Amniotic stem cell (primary cell): Measurements from ENCODE around the gene MFSD6.
"Not testable (repeated sequence)": the region's sequence is repeated elsewhere in the genome, so short reads cannot be mapped to it uniquely, and the experiment has no call there.

Experiments
- DNase-seq: peaks from one replicate; lab custom pipeline; 2025; lab: John Stamatoyannopoulos, UW

The MFSD6 gene

DNA sequence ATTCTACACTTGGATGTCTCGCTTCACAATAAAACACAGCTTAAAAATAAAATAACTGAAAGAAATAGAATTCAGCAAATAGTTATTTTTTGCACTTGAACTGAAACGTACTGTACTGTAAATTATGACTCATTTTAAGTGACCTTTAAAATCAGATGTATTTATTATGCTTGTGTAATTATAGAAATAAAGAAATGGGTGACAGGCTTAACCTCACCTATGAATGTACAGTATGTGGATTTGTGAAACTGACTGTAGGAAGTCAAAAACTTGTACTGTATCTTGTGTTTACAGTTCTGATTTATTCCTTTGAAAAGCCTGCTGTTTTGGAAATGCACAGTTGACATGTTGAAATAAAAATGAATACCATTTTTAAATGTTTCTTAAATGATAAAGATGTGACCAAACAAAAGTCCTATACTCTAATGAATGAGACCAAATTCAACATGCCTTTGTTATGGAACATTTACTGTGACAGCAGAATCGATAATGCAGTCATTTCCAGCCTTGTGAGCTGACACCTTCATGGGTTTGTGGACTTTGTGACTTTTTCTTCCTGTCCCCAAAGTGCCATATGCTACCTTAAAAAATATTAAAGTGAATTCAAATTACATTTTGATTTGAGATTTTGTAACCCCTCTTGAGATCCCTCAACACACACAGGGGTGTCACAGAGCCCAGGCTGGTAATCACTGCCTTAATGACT lies 93.7 kb downstream of the MFSD6 start:
- no peak for DNase-seq

DNA sequence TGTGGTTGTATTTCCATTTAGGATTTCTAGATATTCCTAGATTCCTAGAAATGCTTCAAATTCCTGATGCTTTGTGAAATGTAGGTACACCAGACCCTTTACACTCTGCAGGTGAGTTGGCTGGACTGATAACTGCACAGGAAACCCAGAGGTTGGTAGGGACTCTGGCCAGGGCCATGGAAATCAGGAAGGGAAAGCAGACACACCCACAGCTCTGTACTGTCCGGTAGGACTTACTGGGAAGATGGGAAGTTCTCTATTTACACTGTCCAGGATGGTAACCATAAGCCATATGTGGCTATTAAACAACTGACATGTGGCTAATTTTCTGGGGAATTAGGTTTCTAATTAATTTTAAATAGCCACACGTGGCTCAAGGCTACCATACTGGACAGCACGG lies 94.9 kb downstream of the MFSD6 start:
- DNase-seq = no peak

DNA sequence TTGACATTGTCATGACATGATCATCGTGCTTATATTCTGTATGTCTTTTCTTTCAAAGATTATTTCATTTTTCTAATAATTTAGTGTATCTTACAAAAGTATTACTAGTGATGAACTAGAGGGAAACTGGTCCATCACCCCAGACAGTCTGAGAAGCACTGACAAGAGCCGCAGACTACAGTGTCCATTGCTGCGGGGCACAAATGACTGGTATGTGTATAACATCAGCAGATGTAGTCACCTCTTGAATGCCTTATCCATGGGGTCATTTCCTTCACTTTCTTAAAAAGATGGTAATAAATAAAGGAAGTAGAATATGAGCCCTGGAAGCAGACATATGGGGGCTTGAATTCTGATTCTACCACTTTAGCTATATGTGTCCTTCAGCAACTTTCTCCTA lies 96.8 kb downstream of the MFSD6 start:
- no peak for DNase-seq

DNA sequence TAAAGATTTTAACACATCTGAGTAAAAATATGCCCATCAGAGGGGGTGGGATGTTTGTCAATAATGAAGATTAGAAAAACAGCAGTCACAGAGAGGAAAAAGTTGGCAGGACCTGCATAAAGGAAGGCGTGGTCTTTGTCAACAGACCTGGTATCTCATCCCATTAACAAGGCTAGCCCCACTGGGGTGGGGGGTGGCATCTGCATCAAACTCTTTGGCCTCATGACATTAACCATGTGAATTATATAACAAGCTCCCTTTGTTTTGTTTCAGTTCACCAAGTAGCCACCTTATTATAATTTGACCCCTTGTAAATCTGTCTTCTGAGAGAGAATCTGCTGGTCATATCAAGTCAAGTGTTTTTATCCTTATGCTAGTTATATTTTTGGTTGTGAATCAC lies 97.5 kb downstream of the MFSD6 start:
- DNase-seq = no peak

DNA sequence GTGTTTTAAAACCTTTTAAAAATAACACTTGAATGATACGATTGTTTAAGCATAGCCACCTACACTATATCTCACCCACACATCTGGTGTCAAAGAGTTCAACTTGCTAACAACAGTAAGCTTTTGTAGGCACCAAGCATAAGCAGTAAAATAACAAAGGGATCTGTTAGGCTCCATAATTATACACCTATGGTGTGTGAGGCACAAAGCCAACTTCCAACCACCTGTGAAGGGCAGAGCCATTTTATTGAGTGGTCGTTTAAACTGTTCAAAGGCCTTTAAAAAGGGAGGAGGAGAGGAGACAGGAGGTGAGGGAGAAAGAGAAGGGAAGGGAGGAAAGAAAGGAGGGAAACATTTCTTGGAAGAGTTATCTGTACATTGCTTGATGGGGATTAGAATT lies 98.5 kb downstream of the MFSD6 start:
- DNase-seq = no peak

DNA sequence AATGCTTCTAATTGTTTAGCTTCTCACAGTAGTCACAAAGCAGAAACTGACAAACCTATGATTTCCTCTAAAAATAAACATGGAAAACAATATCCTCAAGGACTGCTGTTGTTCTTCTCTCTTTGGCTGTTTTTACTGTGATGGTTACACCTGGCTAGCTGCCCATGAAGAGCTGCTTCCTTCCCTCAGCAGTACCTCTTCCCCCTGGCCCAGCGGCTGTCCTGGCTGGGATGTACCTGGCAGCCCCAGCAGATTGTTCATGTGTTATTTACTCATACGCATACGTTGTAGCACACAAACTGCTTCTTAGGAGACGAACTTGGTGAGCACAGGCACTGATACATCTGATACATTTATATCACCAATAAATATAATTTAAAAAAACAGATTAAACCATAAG lies 99.0 kb downstream of the MFSD6 start:
- DNase-seq = no peak

DNA sequence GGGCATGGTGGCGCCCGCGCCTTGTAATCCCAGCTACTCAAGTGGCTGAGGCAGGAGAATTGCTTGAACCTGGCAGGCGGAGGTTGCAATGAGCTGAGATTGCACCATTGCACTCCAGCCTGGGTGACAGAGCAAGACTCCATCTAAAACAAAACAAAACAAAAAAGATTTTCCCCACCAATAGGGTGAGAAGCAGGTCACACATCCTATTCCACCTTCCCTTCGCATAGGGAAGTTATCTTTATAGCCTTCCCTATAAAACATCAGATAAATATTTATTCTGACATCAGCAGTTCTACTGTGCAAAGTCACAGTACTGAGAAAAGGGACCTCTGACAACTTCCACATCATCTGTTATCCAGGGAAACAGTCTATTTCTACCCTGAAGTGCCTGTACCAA lies 101.7 kb downstream of the MFSD6 start:
- not testable (repeated sequence) for DNase-seq

DNA sequence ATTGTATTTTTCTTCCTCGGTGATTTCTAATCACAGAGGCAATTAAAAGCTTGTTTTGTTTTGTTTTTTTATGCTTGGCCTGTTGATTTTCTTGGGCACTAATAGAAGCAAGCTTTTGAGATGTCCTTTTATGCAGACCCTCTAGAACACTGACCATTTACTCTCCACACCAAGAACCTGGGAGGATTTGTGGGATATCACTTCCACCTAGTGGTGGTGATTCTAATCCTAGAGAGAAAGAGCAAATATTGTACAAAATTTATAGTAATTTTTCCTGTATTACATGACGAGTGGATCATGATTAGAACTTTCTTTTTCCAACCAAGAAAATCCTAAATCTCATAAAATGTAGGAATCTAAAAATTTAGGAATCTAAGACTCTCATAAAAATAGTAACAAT lies 102.9 kb downstream of the MFSD6 start:
- DNase-seq = no peak

DNA sequence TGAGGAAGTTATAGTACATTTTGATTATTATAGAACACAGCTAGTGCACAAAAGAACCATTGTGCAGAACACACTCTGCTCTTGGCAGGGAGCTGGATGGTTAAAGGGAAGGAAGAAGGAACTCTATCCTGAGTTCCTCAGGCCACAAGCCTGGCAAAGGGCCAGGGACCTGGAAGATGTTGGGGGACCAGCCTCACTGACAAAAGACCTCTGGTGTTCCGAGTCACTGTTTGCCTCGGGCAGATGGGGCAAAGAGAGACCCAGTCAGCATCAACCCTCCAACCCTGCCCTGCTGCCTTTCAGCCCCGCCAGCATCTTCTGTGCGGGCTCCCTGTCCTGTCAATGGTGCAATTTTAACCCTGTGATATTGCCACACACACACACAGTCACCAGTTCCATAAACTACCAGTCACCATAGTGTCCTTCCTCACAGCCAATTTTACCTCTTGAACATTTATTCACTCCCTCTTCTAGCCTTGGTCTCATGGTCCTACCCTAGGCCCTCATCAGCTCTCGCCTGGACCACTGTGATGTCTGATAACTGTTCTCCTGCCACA lies 104.5 kb downstream of the MFSD6 start:
- no peak for DNase-seq

DNA sequence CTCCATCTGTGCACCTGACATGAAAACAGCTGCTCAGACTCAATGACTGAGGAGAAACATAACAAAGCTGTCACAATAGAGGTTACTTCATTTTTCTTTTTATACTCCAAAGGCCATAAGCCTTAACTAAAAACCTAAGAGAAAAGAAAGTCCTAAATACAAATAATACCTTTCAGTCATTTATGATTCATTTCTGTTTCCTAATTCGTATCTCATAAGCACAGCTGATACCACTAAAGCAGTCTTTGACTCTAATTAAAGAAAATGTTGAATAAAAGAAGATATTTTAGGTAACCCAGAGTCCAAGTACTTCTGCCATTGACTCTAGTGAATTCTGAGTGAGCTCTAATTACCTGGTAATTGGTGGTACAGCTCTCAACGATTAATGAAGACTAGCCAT lies 105.7 kb downstream of the MFSD6 start:
- DNase-seq = no peak

DNA sequence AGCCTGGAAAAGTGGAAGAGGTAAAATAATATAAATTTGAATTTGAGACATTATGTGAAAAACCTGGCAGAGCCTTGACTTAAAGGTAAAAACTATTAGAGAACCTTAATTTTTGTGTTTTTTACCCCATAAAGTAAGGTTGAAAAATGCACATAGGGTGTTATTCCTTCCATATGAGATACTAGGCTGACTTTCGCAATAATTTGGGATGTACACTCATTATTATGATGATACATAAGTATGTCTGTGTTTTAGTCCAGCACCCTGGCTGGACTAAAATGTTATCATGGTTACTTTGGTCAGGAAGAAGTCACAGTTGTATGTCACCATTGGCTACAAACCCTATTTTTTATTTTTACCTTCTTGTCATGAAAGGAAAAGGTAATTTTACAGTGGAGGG lies 106.5 kb downstream of the MFSD6 start:
- no peak for DNase-seq

DNA sequence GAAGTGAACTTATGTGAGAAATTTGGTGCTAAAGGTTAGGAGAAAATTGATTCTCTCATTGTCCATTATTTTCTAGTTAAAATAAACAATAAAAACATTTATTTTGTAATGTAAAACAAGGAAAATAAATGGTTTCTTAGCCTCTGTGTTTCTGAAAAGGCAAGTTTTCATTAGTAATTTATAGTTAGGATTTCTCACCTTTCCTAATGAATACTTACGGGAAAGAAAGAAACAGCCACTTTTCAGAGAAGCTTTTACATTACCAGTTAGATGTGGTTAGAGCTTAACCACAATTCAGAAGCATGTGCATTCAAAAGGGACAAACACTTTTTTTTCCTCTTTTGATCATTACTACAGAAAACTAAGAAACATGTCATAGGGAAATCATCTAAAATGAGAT lies 107.5 kb downstream of the MFSD6 start:
- DNase-seq = no peak

DNA sequence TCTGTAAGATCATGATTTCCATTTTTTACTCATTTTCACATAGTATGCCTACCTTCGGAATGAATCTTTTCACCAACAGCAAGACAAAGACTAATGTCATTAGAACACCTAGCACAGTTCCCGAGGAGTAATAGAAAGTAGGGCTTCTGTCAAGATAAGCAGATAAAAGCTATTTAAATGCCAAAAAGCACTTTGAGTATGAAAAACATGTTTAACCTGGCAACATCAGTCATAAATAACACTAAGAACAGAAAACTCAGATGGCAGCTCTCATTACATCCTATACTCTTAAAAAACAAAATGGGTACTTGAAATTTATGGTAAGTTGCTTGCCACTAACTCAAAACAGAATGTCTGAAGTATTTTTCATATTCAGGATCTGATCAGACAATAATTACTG lies 109.3 kb downstream of the MFSD6 start:
- DNase-seq = no peak

DNA sequence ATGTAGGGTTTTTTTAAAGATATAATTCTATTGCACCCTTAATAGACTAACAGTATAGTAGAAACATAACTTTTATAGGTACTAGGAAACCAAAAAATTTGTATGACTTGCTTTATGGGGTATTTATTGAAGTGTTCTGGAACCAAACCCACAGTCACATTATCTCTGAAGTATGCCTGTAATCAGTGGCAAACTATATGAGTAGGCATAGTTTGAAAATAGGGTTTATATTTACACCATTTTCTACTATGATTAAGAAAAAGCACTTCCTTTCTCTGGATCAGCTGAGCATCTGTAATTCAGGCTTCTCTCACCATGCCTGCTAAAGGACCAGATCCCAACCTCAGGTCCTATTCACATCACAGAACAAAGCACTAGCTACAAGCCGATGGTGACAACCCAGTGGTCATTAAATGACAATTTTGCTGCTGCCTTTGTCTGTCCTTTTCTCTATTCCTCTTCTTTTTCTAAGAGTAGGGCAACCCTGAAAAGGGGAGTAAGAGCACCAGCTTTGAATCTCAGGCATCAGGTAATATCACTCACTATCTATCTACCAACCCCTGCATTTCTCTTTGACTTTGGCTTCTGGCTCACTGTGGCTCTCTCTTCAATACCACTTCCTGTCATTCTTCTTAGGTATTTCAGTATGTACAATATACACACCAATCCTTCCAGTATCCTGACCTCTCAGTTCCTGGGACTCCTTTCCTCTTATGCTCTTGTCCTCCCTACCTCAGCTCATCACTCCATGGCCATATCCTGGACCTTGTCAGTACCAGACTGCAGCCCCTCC lies 112.0 kb downstream of the MFSD6 start:
- DNase-seq = no peak

DNA sequence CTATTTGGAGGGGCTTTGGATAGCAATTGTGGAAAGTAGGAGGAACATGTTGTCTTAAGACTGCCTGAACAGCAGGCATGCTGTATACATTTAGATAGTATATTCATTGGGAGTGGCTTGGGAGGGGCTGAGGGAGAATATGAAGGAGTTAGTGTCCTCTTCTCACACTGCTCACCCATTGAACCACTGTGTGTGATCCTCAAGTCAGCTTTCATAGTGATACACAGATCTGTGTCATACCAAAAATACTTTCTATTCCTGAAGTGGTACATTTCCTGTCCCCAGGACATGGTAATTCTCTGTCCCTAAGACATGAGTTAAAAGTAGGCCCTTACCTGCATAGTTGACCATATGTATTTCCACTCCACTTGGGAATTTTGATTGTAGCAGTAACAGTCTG lies 116.8 kb downstream of the MFSD6 start:
- no peak for DNase-seq

DNA sequence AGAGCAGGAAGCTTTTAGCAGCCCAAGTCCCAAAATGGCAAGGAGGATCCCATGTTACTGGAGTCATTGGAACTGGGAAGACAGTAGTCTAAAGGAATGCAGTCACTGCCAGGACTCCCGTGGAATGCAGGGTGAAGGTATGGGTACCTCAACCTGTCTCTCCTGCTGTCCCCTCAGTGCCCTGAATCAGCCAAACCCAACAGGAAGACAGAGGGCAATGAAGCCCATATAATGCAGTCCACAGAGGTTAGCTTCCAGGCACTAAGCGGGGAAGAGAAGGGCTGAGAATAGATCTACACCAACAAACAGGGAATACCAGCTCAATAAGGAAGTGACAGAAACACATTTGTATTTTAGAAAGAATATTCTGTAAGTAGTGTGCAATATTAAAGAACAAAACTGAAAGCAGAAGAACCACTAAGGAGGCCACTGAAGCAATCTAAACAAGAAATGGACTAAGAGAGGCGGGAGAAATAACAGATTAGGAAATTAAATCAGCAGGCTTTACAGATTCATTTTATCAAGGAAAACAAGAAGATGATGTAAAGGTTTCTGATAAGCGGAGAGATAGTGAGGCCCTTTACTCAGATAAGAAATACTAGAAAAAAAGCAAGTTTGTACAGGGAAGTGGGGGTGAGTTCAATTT lies 118.1 kb downstream of the MFSD6 start:
- DNase-seq = no peak

DNA sequence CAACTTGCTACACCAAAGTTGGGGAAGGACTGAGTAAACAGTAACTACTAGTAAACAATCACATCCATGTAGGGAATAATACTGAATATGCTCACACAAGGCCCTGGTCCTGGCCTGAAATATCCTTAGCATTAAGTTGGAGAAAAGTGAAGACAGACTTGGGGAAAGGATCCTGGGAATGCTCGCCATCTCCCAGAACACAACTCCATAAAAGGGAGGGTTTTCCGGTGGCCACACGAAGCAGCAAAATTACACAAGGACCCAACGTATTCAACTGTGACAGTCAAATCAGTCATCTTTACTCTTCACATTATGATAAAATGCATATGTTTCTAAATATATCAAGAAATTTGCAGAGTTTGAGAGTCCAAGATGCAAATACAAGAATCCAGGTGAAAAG lies 119.1 kb downstream of the MFSD6 start:
- DNase-seq = no peak

DNA sequence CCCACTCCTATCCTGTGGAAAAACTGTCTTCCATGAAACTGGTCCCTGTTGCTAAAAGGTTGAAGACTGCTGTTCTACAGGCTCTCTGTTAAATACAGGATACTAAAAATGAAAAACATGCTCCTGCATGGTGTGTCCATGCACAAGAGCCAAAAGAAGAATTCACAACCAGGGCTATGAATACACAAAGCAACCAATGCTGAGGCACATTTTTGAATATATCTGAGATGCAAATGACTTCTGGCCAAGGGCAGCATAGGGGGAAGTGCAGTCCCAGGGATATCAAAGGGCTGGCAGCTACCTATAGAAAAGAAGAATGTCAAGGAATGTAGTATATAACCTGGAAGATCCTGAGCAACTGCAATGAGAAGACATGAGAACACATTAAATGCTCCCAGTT lies 119.8 kb downstream of the MFSD6 start:
- no peak for DNase-seq

DNA sequence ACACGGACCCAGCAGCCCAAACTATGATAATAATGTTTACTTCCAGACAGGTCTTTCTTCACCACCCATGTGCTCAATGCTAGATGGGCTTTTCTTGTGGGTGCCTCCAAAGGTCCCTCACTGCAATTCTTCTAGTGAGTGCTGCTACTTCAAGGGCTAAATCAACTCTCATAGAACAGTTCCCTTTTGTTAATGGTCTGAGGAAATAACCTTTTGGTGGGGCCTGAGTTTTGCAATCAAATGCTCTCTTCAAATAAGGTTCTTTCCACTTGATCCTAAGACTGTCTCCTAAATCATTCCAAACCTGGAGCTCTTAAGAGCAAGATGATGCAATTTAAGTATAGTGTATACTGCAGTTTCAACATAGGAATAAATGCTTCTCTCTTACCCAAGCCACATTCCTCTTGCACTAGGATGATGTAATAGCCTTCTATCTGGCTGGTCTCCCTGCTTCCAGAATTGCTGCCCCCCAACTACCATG lies 120.4 kb downstream of the MFSD6 start:
- no peak for DNase-seq

DNA sequence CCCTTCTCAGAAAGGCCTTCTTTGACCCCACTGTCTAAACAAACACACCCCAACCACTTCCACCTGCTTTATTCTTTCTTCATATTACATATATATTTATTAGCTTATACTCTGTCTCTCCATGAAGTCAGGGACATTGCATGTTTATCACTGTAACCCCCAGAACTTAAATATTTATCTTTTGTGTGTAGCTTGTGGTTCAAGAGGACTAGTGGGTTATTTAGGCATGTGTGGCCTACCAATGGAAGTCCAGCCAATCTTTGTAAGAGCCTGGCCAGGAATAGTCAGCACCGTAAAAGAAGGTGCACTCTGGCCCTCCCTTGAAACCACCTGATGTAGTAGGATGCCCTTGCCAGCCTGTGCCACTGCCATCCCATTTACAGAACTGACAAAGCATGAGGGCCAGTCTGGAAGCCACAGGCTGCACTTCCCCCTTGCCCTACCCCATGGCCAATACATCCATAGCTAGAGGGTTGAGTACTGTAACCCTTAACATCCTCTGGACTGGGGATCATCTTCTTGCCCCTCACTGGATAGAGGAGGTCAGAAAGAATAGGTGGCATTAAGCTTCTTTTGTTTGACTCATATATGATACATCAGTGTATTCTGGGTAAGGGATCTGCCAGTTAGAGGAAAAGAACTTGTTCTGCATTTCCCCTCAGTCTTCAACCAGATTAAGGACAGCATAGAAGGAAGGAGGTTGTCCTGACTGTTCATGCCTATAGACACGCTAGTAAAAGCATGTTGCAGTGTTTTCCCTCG lies 121.5 kb downstream of the MFSD6 start:
- no peak for DNase-seq

DNA sequence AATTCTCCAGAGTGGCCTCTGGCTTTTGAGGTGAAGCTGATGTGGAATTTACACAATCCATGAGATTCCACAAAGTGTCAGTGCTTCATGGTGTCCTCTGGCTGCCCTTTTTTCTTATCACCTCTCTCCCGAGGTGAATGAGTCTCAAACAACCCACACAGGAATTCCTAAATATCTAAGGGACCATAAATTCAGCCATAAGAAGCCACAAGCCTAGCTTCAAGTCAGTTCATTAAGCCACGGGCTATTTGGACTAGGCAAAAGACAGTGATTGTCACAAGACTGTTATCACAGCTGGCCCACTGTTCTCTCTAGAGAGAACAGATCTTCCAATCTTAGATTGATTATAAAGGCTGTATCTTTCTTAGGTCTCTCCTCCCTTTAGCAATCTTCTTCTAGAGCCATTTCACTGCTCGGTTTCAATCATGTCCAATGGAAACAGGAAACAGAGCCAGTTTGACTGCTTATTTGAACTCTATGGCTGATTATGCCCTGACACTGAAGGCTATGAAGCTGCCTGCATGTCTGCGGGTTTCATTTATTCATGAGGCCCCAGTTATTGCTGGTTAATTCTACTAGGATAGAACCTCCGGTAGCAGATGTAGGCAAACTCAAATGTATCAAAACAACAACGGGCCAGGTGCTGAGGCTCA lies 122.2 kb downstream of the MFSD6 start:
- DNase-seq = no peak

DNA sequence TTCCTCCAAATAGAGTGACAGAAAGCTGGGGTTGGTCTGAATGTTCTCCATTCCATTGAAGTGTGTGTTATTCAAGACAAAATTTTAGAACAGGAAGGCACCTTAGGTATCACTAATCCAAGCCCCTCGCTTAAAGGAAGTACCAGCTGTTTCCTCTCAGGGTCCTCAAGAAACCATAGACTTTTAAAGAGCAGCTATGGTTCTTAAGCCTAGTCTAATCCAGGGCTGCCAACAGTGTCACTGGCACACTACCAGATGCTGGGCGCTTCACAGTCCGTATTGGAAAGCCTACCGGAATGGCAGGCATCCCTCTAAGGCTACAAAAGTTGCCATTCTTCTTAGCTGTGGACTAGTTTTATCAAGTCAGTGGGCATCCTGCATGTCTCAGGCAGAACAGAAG lies 124.4 kb downstream of the MFSD6 start:
- no peak for DNase-seq
